Measurements from ENCODE around the gene PSMD5. TPM values are rescaled to one million over a fixed set of nuclear protein-coding genes. Genes with fewer than 3 reads are reported as not detected.

PSMD5 gene
- total RNA-seq, 4 donors from 2014 or later, result 30.7 to 57.5 (median 36.2) TPM

DNA sequence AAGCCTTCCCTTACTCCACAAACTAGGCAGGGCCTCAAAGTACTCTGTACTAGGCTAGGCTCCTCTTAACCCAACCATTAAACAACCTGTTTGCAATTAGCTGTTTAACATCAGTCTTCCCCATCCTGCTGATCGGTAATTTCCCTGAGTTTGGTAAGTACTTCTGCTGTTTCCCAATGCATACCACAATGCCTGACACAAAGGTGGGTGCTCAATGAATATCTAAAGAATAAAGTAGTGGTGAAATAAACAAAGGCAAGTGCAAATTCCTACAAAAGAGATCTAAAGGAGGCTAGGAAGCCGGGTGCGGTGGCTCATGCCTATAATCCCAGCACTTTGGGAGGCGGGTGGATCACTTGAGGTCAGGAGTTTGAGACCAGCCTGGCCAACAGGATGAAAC lies 74.5 kb downstream of the PSMD5 start:
- ATAC-seq (ENCODE audit: low FRiP score) (no peak), DNase-seq (ENCODE audit: low spot score) (no peak)
- TF ChIP-seq, protein P1, sequence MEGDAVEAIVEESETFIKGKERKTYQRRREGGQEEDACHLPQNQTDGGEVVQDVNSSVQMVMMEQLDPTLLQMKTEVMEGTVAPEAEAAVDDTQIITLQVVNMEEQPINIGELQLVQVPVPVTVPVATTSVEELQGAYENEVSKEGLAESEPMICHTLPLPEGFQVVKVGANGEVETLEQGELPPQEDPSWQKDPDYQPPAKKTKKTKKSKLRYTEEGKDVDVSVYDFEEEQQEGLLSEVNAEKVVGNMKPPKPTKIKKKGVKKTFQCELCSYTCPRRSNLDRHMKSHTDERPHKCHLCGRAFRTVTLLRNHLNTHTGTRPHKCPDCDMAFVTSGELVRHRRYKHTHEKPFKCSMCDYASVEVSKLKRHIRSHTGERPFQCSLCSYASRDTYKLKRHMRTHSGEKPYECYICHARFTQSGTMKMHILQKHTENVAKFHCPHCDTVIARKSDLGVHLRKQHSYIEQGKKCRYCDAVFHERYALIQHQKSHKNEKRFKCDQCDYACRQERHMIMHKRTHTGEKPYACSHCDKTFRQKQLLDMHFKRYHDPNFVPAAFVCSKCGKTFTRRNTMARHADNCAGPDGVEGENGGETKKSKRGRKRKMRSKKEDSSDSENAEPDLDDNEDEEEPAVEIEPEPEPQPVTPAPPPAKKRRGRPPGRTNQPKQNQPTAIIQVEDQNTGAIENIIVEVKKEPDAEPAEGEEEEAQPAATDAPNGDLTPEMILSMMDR (IDR thresholded peaks at IDR 0.05), result no peak

- ATAC-seq (ENCODE audit: low FRiP score), result no peak
- TF ChIP-seq, protein P1 (IDR thresholded peaks at IDR 0.05), result no peak
- no peak for DNase-seq (ENCODE audit: low spot score)
Measured at GRCh38 chr9:120767451-120767850, 75.3 kb downstream of the PSMD5 start.

Other genes with a start within 250 kb of the PSMD5 start
- 10 to 100 TPM; 17.3 to 36.4 (median 27.2) TPM for gene MEGF9, start 128.5 kb downstream of the PSMD5 start, total RNA-seq
- 10 to 100 TPM; 36.4 to 61.8 (median 42.1) TPM for gene FBXW2, start 49.5 kb downstream of the PSMD5 start, total RNA-seq
- 10 to 100 TPM; 16.3 to 31.2 (median 25.3) TPM for gene PHF19, start 34.3 kb upstream of the PSMD5 start, total RNA-seq
- gene TRAF1, start 83.9 kb upstream of the PSMD5 start, total RNA-seq, result 1 to 10 TPM; 3.0 to 9.0 (median 6.1) TPM
- gene C5, start 207.4 kb upstream of the PSMD5 start, total RNA-seq, result 1 to 10 TPM; 5.2 to 7.2 (median 6.2) TPM
- 10 to 100 TPM; 16.6 to 24.7 (median 17.8) TPM for gene CNTRL, start 232.0 kb upstream of the PSMD5 start, total RNA-seq